ENCODE results near the gene PTGER3. TPM values are rescaled to one million over a fixed set of nuclear protein-coding genes. Genes with fewer than 3 reads are reported as not detected.

PTGER3 gene
- total RNA-seq, 1 donor from 2014 or later: 1.9 TPM

GRCh38 chr1:71023515-71023914, 24.1 kb downstream of the PTGER3 start:
- intact Hi-C loops (cut with DNase I): no loop called here
- H3K4me1 ChIP-seq: no peaks in the 10 kb centered on the region
- ATAC-seq (no peak), DNase-seq (no peak)
- H3K27me3 ChIP-seq (ENCODE audit: low read depth): no peaks in the 10 kb centered on the region
- H3K9me3 ChIP-seq: no peaks in the 10 kb centered on the region
- no peaks in the 10 kb centered on the region for H3K36me3 ChIP-seq
- TF ChIP-seq CTCF (IDR thresholded peaks at IDR 0.05): no peak
- no peak overlapping the region for H3K27ac ChIP-seq
- H3K4me3 ChIP-seq: no peak overlapping the region

GRCh38 chr1:71019233-71019969, 28.2 kb downstream of the PTGER3 start:
- Histone ChIP-seq H3K27ac (no peak overlapping the region), H3K4me3 (no peak overlapping the region), H3K27me3 (ENCODE audit: low read depth) (no peaks in the 10 kb centered on the region), H3K36me3 (no peaks in the 10 kb centered on the region), H3K4me1 (no peaks in the 10 kb centered on the region), H3K9me3 (no peaks in the 10 kb centered on the region)
- ATAC-seq: no peak
- no peak for TF ChIP-seq CTCF (IDR thresholded peaks at IDR 0.05)
- intact Hi-C loops (cut with DNase I): no loop called here
- DNase-seq: no peak

DNA sequence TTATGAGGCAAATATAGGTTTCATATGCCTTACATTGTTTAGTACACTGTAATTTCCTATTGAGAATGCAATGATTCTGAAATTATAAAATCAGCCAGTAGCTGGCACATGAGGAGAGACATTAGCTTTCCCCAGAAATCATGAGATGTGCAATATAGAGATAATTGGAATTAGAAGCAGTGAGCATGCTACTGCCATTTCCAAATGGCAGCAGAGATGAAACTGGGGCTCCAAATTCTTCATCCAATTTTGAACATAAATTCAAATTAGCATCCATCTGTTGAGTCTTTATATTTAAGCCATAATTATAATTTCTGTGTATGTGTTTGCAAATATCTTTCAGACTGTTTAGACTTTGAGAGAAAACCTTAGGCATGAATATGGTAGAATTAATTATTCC, 28.8 kb downstream of the PTGER3 start:
- no peak overlapping the region for H3K4me3 ChIP-seq
- DNase-seq (no peak), ATAC-seq (no peak)
- no peaks in the 10 kb centered on the region for H3K27me3 ChIP-seq (ENCODE audit: low read depth)
- H3K36me3 ChIP-seq: no peaks in the 10 kb centered on the region
- H3K4me1 ChIP-seq: no peaks in the 10 kb centered on the region
- TF ChIP-seq CTCF (IDR thresholded peaks at IDR 0.05): no peak
- intact Hi-C loops (cut with DNase I): no loop called here
- H3K9me3 ChIP-seq: no peaks in the 10 kb centered on the region
- no peak overlapping the region for H3K27ac ChIP-seq

DNA sequence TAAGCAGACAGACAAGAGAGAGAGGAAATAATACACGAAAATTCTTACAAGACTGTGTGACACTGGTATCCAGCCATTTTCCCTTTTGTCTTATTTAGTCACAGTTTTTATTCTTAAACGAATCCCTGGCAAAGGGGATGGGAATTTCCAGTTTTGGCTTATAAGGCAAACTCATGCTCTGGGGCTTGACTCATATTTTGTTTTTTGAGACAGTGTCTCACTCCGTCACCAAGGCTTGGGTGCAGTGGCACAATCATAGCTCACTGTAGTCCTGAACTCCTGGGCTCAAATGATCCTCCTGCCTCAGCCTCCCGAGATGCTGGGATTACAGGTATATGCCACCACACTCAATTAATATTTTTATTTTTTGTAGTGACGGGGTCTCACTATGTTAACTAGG, 31.9 kb downstream of the PTGER3 start:
- H3K27ac ChIP-seq: no peak overlapping the region
- no peak for ATAC-seq
- TF ChIP-seq CTCF (IDR thresholded peaks at IDR 0.05): no peak
- no peak overlapping the region for H3K4me3 ChIP-seq
- no peaks in the 10 kb centered on the region for H3K27me3 ChIP-seq (ENCODE audit: low read depth)
- H3K9me3 ChIP-seq: no peaks in the 10 kb centered on the region
- no peak for DNase-seq
- H3K4me1 ChIP-seq: no peaks in the 10 kb centered on the region
- H3K36me3 ChIP-seq: no peaks in the 10 kb centered on the region
- intact Hi-C loops (cut with DNase I): no loop called here

- no peak overlapping the region for H3K27ac ChIP-seq
- no peaks in the 10 kb centered on the region for H3K4me1 ChIP-seq
- intact Hi-C loops (cut with DNase I): no loop called here
- DNase-seq (no peak), ATAC-seq (no peak)
- H3K27me3 ChIP-seq (ENCODE audit: low read depth): no peaks in the 10 kb centered on the region
- no peaks in the 10 kb centered on the region for H3K9me3 ChIP-seq
- no peak for TF ChIP-seq CTCF (IDR thresholded peaks at IDR 0.05)
- H3K36me3 ChIP-seq: no peaks in the 10 kb centered on the region
- no peak overlapping the region for H3K4me3 ChIP-seq
Measured at GRCh38 chr1:71014178-71014579, 33.4 kb downstream of the PTGER3 start.
